ENCODE measurements around the gene INO80.
"Not testable (repeated sequence)": the region's sequence is repeated elsewhere in the genome, so short reads cannot be mapped to it uniquely, and the experiment has no call there.

The INO80 gene

GRCh38 chr15:41115161-41115651 lies 874 bp downstream of the INO80 start:
- no peak for DNase-seq

DNA sequence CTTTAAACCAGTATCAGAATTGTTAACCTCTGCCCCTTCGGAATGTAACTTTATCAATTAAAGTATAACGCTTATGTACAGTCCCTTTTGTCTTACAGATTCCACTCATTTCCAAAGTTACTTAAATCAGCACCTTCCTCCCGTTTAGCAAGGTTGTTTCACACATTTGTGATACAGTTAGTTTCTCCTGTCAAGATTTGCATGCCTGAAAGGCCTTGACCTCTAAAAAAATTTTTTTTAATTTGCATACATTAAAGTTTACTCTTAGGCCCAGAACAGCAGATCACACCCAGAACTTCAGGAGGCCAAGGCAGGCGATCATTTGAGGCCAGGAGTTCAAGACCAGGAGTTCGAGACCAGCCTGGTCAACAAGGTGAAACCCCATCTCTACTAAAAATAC lies 9.1 kb downstream of the INO80 start:
- DNase-seq: no peak

DNA sequence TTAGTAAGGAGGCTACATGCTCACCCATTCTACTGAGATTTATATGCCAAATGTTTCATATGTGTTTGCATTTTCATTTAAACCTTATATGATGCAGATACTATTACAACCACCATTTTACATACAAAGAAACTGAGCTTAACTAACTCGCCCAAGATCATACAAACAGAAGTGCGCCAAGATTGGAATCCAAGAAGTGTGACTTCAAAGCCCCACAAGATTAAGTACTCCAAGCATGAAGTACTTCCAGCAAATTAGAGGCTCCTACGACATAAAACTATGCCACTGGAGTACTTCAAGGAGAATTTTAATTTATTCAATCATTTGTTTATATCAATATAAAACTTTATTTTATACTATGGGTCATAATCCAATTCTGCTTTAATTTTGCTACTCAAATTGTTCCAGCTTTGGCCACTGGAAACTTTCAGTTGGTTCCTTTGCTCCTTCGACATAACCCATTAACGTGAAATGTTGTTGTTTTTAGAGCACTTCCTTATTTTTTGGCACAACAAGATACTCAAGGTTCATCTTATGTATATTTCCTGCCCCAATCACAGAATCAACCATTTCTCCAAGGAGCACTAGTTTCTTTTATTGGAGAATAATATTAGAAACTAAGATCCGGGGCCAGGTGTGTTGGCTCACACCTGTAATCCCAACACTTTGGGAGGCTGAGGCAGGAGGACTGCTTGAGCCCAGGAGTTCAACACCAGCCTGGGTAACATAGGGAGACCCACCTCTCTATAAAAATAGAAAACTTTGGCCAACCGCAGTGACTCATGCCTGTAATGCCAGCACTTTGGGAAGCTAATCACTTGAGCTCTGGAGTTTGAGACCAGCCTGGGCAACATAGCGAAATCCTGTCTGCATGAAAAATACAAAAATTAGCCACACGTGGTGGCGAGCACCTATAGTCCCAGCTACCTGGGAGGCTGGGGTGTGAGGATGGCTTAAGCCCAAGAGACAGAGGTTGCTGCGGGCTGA lies 10.4 kb downstream of the INO80 start:
- DNase-seq: no peak

DNA sequence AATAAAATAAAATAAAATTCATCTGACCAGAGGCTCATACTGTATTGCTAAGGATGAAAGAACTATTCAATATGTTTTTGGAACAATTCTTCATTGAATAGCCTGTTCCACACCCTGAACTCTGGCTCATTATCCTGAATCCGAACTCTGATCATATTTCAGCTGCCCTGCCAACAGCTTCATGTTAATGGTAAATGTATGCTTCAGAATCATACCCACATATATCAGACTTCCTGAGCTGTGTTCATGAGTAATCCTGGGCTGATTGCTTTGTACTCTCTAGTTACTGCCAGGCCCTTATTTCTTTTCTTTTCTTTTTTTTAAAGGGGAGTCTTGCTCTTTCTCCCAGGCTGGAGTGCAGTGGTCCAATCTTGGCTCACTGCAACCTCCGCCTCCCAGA lies 11.8 kb downstream of the INO80 start:
- DNase-seq: no peak

GRCh38 chr15:41102854-41103253 lies 13.2 kb downstream of the INO80 start:
- no peak for DNase-seq

- no peak for DNase-seq
These were observed 19.9 kb downstream of the INO80 start for GRCh38 chr15:41096178-41096577.

GRCh38 chr15:41085029-41085428 lies 31.1 kb downstream of the INO80 start:
- DNase-seq: no peak

DNA sequence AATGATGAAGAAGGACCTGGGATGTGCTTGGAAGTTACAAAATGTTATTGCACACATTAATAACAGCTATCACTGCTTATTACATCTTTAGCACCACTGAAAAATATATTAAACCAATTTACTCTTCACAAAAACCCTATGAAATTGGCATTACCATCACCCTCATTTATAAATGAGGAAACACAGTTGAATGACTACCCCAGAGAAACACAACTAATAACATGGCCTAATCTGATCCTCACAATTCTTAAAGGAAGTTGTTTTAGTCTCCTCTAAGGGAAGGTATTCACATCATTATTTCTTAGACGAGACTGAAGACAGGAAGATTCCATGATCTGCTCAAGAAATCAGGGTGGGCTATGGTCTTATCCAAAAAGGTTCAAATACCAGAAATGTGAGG lies 35.9 kb downstream of the INO80 start:
- DNase-seq: no peak

DNA sequence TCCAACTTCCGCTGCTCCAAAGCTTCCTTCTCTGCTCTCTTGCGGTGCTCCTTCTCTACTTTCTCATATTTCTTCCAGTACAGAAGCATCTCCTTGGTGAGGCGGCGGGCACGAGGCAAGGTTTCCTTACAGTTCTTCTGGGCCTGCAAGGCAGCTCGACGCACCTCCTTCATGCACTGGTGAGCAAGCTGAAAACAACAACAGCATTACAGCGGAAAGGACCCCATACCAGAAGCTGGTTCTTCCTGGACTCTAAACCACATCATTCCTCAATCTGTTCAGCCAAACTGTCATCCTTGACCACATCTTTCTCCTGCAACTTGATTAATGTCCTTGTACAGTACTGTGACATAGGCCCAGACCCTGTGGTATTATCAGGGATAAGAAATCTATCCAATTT lies 36.4 kb downstream of the INO80 start:
- DNase-seq: no peak

DNA sequence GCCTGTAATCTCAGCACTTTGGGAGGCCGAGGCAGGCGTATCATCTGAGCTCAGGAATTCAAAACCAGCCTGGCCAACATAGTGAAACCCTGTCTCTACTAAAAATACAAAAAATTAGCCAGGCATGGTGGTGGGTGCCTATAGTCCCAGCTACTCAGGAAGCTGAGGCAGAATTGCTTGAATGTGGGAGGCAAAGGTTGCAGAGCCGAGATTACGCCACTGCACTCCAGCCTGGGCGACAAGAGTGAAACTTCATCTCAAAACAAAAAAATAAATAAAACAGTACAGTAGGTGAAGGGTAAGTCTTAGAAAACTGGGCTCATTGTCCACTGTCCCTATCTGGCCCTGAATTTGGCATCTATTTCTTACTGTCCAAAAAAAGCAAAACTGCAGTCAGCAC lies 37.2 kb downstream of the INO80 start:
- DNase-seq: not testable (repeated sequence)

GRCh38 chr15:41078125-41078524 lies 38.0 kb downstream of the INO80 start:
- no peak for DNase-seq

- no peak for DNase-seq
These were observed 43.1 kb downstream of the INO80 start for GRCh38 chr15:41073028-41073427.

GRCh38 chr15:41072013-41072412 lies 44.1 kb downstream of the INO80 start:
- no peak for DNase-seq

DNA sequence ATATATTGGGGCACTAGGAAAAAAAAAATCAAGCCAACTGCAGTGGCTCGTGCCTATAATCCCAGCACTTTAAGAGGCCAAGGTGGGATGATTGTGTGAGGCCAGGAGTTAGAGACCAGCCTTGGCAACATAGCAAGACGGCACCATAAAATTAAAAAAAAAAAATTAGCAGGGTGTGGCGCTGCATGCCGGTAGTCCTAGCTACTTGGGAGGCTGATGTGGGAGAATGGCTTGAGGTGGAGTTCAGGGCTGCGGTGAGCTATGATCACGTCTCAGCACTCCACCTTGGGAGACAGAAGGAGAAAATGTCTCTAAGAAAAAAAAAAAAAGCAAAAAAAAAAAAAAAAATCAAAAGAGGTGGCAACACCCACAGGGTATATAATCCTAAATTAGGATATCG lies 49.6 kb downstream of the INO80 start:
- DNase-seq: no peak

- no peak for DNase-seq
These were observed 54.4 kb downstream of the INO80 start for GRCh38 chr15:41061667-41062066.

- no peak for DNase-seq
These were observed 55.6 kb downstream of the INO80 start for GRCh38 chr15:41060505-41060904.

DNA sequence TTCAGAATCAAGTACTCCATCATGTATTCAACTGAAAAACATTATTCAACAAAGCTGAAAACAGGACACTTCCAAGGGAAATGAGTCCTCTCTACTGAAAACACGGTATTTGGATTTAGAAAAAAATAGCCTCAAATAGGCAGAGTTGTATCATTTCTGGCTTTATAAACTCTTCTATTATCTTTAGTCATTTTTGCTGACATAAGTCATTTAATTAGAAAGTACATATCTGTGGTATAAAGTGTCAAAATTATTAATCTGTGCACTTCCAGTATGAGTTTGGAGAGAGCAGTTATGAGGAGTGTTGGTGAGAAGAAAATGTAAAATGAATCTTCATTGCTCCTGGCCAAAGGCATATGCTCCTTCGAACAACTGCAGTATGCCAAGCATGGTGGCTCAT lies 59.3 kb downstream of the INO80 start:
- no peak for DNase-seq

- DNase-seq: no peak
These were observed 60.4 kb downstream of the INO80 start for GRCh38 chr15:41055706-41056105.

DNA sequence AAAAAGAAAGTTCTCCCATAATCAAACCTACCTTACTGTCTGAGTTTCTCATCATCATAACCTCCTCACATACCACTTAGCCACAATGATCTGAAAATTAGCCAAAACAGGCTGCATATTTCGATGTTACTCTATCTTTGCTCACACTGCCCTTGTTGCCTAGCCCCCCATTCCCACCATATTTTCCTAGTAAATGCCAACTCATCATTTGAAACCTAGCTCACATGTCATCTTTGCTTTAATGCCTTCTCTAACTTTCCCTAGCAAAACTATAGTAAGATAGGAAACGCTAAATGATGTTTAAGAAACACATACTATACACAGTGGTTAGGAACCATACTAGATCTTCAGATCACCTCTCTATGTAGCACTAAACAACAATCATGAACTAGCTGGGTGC lies 64.9 kb downstream of the INO80 start:
- DNase-seq: no peak

DNA sequence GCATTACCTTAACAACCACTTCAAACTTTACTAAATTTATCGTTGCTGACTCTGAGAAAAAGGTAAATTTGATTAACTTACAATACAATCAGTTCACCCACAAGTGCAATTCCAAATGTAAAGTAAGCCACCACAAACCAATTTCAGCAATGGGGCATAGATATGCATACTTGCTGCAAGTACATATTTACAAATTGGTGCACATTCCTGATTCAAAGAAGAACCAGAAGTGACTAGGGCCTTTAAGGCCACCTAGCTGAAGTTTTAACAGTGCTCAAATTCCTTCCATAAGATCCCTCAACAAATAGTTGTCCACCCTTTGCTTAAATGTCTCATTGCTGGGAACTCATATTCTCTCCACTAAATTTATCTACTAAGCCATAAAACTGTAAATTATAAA lies 67.2 kb downstream of the INO80 start:
- DNase-seq: no peak

DNA sequence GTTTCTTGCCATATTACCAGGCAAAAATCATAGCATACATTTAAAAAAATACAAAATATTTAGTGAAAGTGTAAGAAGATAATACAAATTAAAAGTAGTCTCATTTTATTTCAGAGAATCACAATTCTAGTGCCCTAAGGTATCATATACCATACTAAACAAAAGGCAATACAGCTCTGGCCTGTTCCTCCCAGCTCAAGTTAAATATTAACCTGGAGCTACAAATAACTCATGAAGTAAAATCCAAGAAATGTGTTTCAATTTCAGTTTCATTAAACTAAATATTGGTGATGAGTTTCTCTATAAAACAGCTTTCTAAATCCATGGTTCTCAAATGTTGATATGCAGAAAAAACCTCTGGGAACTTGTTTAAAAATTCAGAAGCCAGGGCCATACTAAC lies 67.7 kb downstream of the INO80 start:
- DNase-seq: no peak

GRCh38 chr15:41047474-41047873 lies 68.6 kb downstream of the INO80 start:
- DNase-seq: no peak

- no peak for DNase-seq
These were observed 72.7 kb downstream of the INO80 start for GRCh38 chr15:41043276-41043951.

GRCh38 chr15:41042851-41043250 lies 73.2 kb downstream of the INO80 start:
- DNase-seq: no peak

Data from CD4-positive, alpha-beta T cell treated with Interleukin-17A for 1 hour (primary cell).